ENCODE measurements around the gene WDR86. TPM values are rescaled to one million over a fixed set of nuclear protein-coding genes. Genes with fewer than 3 reads are reported as not detected.
A peak's percentile ranks its signal among the peaks of the same experiment; 100 is the strongest.

The WDR86 gene
- total RNA-seq, 2 donors from 2014 or later = 0.33 to 1.6 TPM

- H3K9me3 ChIP-seq = no peaks in the 10 kb centered on the region
- H3K4me3 ChIP-seq = peak overlapping the region; percentile 99
- peaks cover 16% of the 10 kb centered on the region for H3K36me3 ChIP-seq
- TF ChIP-seq CTCF (IDR thresholded peaks at IDR 0.05) = no peak
- DNase-seq (ENCODE audit: low spot score) = no peak
- H3K4me1 ChIP-seq = peaks cover 0 to 29% of the 10 kb centered on the region in 2 donors
- peak overlapping the region; percentile 73 to 80 for H3K27ac ChIP-seq
- no peaks in the 10 kb centered on the region for H3K27me3 ChIP-seq
Observed at GRCh38 chr7:151342102-151342646, 67.7 kb downstream of the WDR86 start.

GRCh38 chr7:151341357-151342101, 68.3 kb downstream of the WDR86 start, which contains the start of gene NUB1:
NUB1 (plus strand) TSS chr7:151341812; CDS start chr7:151345350, 3,538 bp downstream.
- Histone ChIP-seq H3K9me3 (no peaks in the 10 kb centered on the region), H3K27me3 (no peaks in the 10 kb centered on the region), H3K36me3 (peaks cover 15% of the 10 kb centered on the region), H3K4me1 (peaks cover 0 to 27% of the 10 kb centered on the region in 2 donors), H3K27ac (peak within 1 kb of the TSS; percentile 73 to 80), H3K4me3 (peak within 1 kb of the TSS; percentile 99)
- no peak for TF ChIP-seq CTCF (IDR thresholded peaks at IDR 0.05)
- DNase-seq (ENCODE audit: low spot score) = peak; percentile 92

- H3K27me3 ChIP-seq = no peaks in the 10 kb centered on the region
- H3K9me3 ChIP-seq = no peaks in the 10 kb centered on the region
- H3K27ac ChIP-seq = peak overlapping the region; percentile 62 to 80
- DNase-seq (ENCODE audit: low spot score) = no peak
- peaks cover 0 to 23% of the 10 kb centered on the region in 2 donors for H3K4me1 ChIP-seq
- H3K36me3 ChIP-seq = peaks cover 8% of the 10 kb centered on the region
- no peak for TF ChIP-seq CTCF (IDR thresholded peaks at IDR 0.05)
- peak overlapping the region; percentile 6 to 99 for H3K4me3 ChIP-seq
Observed at GRCh38 chr7:151340794-151341356, 69.0 kb downstream of the WDR86 start.

- no peak for DNase-seq (ENCODE audit: low spot score)
- H3K27me3 ChIP-seq = no peaks in the 10 kb centered on the region
- H3K4me3 ChIP-seq = no peak overlapping the region
- no peaks in the 10 kb centered on the region for H3K9me3 ChIP-seq
- TF ChIP-seq CTCF (IDR thresholded peaks at IDR 0.05) = no peak
- H3K4me1 ChIP-seq = peaks cover 0 to 23% of the 10 kb centered on the region in 2 donors
- H3K27ac ChIP-seq = no peak overlapping the region
- H3K36me3 ChIP-seq = no peaks in the 10 kb centered on the region
Observed at GRCh38 chr7:151339651-151340382, 70.0 kb downstream of the WDR86 start.

GRCh38 chr7:151338809-151339208, 71.0 kb downstream of the WDR86 start:
- no peak for TF ChIP-seq CTCF (IDR thresholded peaks at IDR 0.05)
- H3K27ac ChIP-seq = no peak overlapping the region
- H3K4me3 ChIP-seq = no peak overlapping the region
- no peaks in the 10 kb centered on the region for H3K9me3 ChIP-seq
- H3K27me3 ChIP-seq = no peaks in the 10 kb centered on the region
- peaks cover 0 to 23% of the 10 kb centered on the region in 2 donors for H3K4me1 ChIP-seq
- no peaks in the 10 kb centered on the region for H3K36me3 ChIP-seq
- DNase-seq (ENCODE audit: low spot score) = no peak
